ENCODE data around the gene TMCC1. TPM values are rescaled to one million over a fixed set of nuclear protein-coding genes. Genes with fewer than 3 reads are reported as not detected.

The TMCC1 gene
- polyA plus RNA-seq, 1 of the 3 experiments (the other 2 are of a cell fraction): 7.2 TPM

DNA sequence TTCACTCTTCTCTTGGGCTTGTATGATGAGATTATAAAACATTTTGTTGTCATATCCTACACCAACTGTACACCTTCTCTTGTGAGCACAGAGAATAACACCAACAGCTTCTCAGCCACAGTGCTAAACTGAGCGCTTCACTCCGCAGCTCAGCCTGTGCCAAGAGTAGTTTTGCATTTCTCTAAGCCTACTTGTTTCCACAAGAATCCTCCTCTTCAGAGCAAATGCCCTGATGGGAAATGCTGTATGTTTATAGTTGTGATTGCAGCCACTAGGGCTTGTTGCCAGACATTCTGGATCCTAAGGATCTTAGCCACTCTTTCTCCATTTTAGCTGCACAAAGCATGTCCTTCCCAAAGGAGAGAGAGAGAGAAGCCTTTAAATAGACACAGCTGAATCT lies 148.3 kb downstream of the TMCC1 start (continued):
- TF ChIP-seq YY1 (IDR thresholded peaks at IDR 0.05; ENCODE audit: low read depth) (no peak), SMC3 (IDR thresholded peaks at IDR 0.05; ENCODE audit: low read depth, low read length) (no peak), EZH2phosphoT487 (IDR thresholded peaks at IDR 0.05; ENCODE audit: borderline replicate concordance, low read depth) (no peak), RFX5 (IDR thresholded peaks at IDR 0.05; ENCODE audit: low read length) (no peak), FOXJ3 (CRISPR knock-in tag; IDR thresholded peaks at IDR 0.05) (no peak), TEAD4 (IDR thresholded peaks at IDR 0.05; ENCODE audit: borderline replicate concordance, insufficient read depth) (no peak)
- TF ChIP-seq, protein P1, sequence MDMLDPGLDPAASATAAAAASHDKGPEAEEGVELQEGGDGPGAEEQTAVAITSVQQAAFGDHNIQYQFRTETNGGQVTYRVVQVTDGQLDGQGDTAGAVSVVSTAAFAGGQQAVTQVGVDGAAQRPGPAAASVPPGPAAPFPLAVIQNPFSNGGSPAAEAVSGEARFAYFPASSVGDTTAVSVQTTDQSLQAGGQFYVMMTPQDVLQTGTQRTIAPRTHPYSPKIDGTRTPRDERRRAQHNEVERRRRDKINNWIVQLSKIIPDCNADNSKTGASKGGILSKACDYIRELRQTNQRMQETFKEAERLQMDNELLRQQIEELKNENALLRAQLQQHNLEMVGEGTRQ (IDR thresholded peaks at IDR 0.05; ENCODE audit: borderline replicate concordance, low read depth, low read length): no peak

DNA sequence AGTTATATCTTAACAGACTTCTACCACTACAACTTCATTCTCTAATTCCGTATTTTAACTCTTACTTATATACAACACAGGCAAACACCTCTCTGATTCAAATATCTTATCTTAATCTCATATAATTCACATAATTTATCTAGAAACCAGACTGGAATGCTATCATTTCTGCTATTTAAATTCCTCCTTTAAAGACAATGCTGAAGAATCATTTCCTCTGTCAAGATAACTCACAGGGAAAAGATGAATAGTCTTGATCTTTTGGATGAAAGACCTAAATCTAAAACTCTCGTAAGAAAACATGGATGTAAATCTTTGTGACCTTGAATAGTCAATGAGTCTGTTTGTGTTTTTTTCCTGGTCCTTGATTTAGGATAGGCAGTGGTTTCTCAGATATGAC lies 151.7 kb downstream of the TMCC1 start:
- no peaks in the 10 kb centered on the region for H3K79me2 ChIP-seq (ENCODE audit: insufficient read depth)

More for the DNA sequence above, 151.7 kb downstream of the TMCC1 start:
- no peak overlapping the region for H3K9ac ChIP-seq
- H3K27me3 ChIP-seq (ENCODE audit: insufficient read depth): no peaks in the 10 kb centered on the region
- whole genome bisulfite sequencing (ENCODE audit: low lambda C conversion rate): 90% methylated on average over 2 of the region's 2 CpGs
- no peak for DNase-seq
- peaks cover 0 to 2% of the 10 kb centered on the region in 2 experiments for H3K36me3 ChIP-seq (replicated peaks in 1 of 2; ENCODE audit: control insufficient read depth in 1 of 2, insufficient read depth in 2 of 2, low read length in 1 of 2)
- TF ChIP-seq, protein P2, sequence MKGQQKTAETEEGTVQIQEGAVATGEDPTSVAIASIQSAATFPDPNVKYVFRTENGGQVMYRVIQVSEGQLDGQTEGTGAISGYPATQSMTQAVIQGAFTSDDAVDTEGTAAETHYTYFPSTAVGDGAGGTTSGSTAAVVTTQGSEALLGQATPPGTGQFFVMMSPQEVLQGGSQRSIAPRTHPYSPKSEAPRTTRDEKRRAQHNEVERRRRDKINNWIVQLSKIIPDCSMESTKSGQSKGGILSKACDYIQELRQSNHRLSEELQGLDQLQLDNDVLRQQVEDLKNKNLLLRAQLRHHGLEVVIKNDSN (IDR thresholded peaks at IDR 0.05; ENCODE audit: borderline replicate concordance, low read depth): no peak
- TF ChIP-seq TCF12 (IDR thresholded peaks at IDR 0.05): no peak
- TF ChIP-seq SIN3A (IDR thresholded peaks at IDR 0.05; ENCODE audit: borderline replicate concordance, low read depth, low read length): no peak
- TF ChIP-seq YY1 (IDR thresholded peaks at IDR 0.05; ENCODE audit: low read depth): no peak
- TF ChIP-seq MXI1 (IDR thresholded peaks at IDR 0.05; ENCODE audit: low read depth, low read length): no peak
- TF ChIP-seq, protein P3, sequence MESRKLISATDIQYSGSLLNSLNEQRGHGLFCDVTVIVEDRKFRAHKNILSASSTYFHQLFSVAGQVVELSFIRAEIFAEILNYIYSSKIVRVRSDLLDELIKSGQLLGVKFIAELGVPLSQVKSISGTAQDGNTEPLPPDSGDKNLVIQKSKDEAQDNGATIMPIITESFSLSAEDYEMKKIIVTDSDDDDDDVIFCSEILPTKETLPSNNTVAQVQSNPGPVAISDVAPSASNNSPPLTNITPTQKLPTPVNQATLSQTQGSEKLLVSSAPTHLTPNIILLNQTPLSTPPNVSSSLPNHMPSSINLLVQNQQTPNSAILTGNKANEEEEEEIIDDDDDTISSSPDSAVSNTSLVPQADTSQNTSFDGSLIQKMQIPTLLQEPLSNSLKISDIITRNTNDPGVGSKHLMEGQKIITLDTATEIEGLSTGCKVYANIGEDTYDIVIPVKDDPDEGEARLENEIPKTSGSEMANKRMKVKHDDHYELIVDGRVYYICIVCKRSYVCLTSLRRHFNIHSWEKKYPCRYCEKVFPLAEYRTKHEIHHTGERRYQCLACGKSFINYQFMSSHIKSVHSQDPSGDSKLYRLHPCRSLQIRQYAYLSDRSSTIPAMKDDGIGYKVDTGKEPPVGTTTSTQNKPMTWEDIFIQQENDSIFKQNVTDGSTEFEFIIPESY (IDR thresholded peaks at IDR 0.05; ENCODE audit: borderline replicate concordance, low read depth): no peak
- no peak for TF ChIP-seq RCOR1 (IDR thresholded peaks at IDR 0.05; ENCODE audit: low read length)
- TF ChIP-seq, protein P1 (IDR thresholded peaks at IDR 0.05; ENCODE audit: borderline replicate concordance, low read depth, low read length): no peak
- no peak for TF ChIP-seq RXRA (IDR thresholded peaks at IDR 0.05; ENCODE audit: borderline replicate concordance, low read depth)
- no peak for TF ChIP-seq RAD21 (IDR thresholded peaks at IDR 0.05; ENCODE audit: low read length)
- TF ChIP-seq EP300 (IDR thresholded peaks at IDR 0.05; ENCODE audit: borderline replicate concordance in 1 of 2, low read depth in 1 of 2, low read length in 1 of 2): no peak
- TF ChIP-seq EZH2phosphoT487 (IDR thresholded peaks at IDR 0.05; ENCODE audit: borderline replicate concordance, low read depth): no peak
- no peak for TF ChIP-seq NFIC (IDR thresholded peaks at IDR 0.05; ENCODE audit: borderline replicate concordance)
- TF ChIP-seq MEF2A (IDR thresholded peaks at IDR 0.05; ENCODE audit: borderline replicate concordance, low read depth): no peak
- TF ChIP-seq SMC3 (IDR thresholded peaks at IDR 0.05; ENCODE audit: low read depth, low read length): no peak
- TF ChIP-seq TAF1 (IDR thresholded peaks at IDR 0.05; ENCODE audit: borderline replicate concordance, low read depth, low read length): no peak
- no peak for TF ChIP-seq GABPA (IDR thresholded peaks at IDR 0.05; ENCODE audit: low read depth)
- no peaks in the 10 kb centered on the region for H3F3A ChIP-seq (replicated peaks; ENCODE audit: insufficient read depth)
- no peak overlapping the region for H3K4me3 ChIP-seq (ENCODE audit: low read depth in 2 of 2, low read length in 1 of 2)
- H3K9me3 ChIP-seq: no peaks in the 10 kb centered on the region
- CTCF ChIA-PET: no interaction called here
- peaks cover 2 to 6% of the 10 kb centered on the region in 2 experiments; a peak in 3 of 4 replicates for H3K4me1 ChIP-seq (ENCODE audit: control insufficient read depth in 1 of 2, insufficient read depth in 2 of 2, low read depth in 1 of 2, low read length in 1 of 2)
- no peak overlapping the region for H3K4me2 ChIP-seq
- POLR2A ChIA-PET: no interaction called here
- no peak overlapping the region for H3K27ac ChIP-seq (ENCODE audit: low read depth in 2 of 2, low read length in 1 of 2)
- no peaks in the 10 kb centered on the region for H3K9me2 ChIP-seq
- no peaks in the 10 kb centered on the region; the same call in 1 of the 2 replicates for H4K20me1 ChIP-seq (ENCODE audit: insufficient read depth)
- H2AFZ ChIP-seq (ENCODE audit: low read depth): no peak overlapping the region
